ENCODE measurements around the gene EMC8.

Gene EMC8

GRCh38 chr16:85788819-85789218, 10.5 kb downstream of the EMC8 start:
- no peak for DNase-seq (ENCODE audit: low read depth in 1 of 2, low spot score in 1 of 2)

GRCh38 chr16:85785927-85786326, 13.4 kb downstream of the EMC8 start:
- no peak for DNase-seq (ENCODE audit: low read depth in 1 of 2, low spot score in 1 of 2)

- no peak for DNase-seq (ENCODE audit: low read depth in 1 of 2, low spot score in 1 of 2)
Measured at GRCh38 chr16:85784813-85785212, 14.5 kb downstream of the EMC8 start.

DNA sequence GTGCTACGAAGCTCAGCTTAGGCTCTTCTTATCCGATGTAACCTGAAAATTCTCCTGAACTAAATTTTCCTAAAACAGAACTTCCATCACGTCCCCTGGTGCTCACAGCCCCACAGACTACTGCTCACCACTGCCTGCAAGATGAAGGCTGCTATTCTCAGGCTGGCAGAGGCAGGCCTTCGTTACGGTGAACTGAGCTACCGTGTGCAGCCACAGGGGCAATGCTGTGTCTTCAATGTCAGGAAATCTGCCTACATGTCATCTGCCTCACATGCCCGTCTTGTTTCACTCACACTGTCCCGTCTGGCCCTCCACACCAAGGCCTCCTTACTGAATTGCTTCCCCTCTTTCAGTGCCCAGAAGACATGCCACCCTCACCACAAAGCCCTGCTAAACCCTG, 15.9 kb downstream of the EMC8 start:
- no peak for DNase-seq (ENCODE audit: low read depth in 1 of 2, low spot score in 1 of 2)

- DNase-seq (ENCODE audit: low read depth in 1 of 2, low spot score in 1 of 2): no peak
Measured at GRCh38 chr16:85782451-85782850, 16.9 kb downstream of the EMC8 start.

DNA sequence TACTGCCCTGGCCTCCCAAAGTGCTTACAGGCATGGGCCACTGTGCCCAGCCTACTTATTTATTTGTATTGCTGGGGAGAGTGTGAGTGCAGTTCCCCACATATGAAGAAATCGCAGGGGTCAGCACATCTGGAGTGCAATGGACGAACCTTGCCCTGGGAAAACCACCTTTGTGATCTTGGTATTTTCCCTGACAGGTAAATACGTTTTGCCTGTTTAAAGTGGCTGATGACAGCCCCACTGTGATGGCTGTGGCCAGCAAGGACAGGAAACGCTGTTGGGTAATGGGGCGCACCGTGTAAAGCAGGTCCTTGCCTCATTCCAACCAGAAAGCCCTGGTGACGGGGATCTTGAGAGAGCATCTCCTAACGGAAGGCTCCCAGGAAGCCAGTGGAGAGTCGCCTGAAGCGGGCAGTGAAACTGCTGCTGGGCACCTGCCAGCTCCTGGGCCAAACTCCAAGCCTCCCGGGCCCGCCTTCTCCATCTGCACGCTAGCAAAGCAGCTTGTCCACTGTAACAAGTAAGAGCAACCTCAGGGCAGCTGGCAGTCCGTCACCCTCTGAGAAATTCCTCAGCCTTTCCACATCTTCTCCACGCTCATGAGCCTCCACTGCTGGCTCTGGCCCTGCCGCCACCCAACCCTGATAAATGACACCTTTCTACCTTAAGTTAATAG, 17.5 kb downstream of the EMC8 start:
- DNase-seq (ENCODE audit: low read depth in 1 of 2, low spot score in 1 of 2): no peak

DNA sequence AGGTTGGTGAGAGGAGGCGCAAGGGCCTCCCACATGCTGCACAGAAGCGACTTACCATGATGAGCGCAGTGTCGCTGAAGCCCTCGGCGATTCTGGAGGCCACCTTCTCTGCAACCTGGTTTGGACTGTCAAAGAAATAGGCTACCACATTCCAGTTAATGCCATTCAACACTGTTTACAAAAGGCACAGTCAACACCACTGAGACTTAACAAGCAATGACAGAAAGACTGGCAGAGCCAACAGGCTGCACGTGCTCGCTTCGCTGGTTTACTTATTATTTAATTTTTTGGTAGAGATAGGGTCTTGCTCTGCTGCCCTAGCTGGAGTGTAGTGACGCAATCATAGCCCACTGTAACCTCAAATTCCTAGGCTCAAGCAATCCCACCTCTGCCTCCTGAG, 18.2 kb downstream of the EMC8 start:
- DNase-seq (ENCODE audit: low read depth in 1 of 2, low spot score in 1 of 2): no peak

- no peak for DNase-seq (ENCODE audit: low read depth in 1 of 2, low spot score in 1 of 2)
Measured at GRCh38 chr16:85780281-85780680, 19.1 kb downstream of the EMC8 start.

DNA sequence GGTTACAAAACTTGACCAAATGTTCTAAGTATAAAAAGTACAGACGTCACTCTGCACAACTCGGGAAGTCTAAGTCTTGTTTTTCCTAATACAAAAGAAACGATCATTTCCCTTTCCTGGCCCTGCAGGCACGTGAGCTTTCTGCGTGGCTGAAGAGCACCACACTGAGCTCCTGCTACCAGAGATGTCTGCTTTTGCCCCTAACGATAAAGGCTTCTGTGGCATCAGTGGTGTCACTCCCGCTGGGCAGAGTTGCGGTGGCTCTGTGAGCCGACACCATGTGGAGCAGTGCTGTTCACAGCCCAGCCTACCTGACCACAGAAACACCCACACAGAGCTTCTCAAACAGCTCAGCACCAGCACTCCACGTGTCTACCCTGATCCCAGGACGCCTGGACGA, 20.5 kb downstream of the EMC8 start:
- DNase-seq (ENCODE audit: low read depth in 1 of 2, low spot score in 1 of 2): no peak

GRCh38 chr16:85777583-85778310, 21.6 kb downstream of the EMC8 start:
- DNase-seq (ENCODE audit: low read depth in 1 of 2, low spot score in 1 of 2): no peak

- DNase-seq (ENCODE audit: low read depth in 1 of 2, low spot score in 1 of 2): no peak
Measured at GRCh38 chr16:85774811-85775210, 24.5 kb downstream of the EMC8 start.

- no peak for DNase-seq (ENCODE audit: low read depth in 1 of 2, low spot score in 1 of 2)
Measured at GRCh38 chr16:85774136-85774535, 25.2 kb downstream of the EMC8 start.

GRCh38 chr16:85773044-85773443, 26.3 kb downstream of the EMC8 start:
- no peak for DNase-seq (ENCODE audit: low read depth in 1 of 2, low spot score in 1 of 2)

DNA sequence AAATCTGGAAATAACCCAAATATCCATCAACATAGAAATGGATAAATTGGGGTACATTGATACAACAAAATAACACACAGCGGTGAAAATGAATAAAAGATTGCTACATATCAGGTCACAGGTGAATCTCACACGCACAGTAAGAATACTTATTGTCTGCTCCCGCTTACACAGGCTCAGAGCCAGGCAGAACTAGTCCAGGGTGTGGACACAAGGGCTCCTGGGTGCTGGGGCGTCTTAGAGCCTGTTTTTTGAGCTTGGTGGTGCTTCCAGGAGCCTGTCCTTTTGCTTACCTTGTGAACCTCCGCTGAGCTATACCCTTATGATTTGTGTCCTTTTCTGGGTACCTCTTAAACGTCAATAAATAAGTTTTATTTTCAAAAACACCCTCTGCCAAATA, 28.6 kb downstream of the EMC8 start:
- no peak for DNase-seq (ENCODE audit: low read depth in 1 of 2, low spot score in 1 of 2)

DNA sequence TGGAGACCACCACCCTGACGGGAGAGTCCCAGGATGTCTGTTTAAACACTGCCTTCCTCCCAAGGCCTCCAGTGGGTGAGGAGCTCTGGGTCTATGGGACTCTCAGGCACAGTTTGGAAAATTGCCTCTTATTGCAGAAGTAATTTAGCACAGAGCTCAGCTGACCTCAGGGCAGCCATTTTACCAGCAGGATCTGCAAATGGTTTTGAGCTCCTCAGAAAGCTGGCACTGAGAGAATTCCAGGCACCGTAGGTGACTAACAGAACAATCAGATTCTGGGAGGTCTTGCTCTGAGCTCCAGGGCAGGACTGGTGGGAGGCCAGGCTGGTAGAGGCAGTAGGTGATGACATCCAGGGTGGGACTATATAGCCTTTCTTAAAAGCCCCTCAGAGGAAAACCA, 31.1 kb downstream of the EMC8 start:
- no peak for DNase-seq (ENCODE audit: low read depth in 1 of 2, low spot score in 1 of 2)

DNA sequence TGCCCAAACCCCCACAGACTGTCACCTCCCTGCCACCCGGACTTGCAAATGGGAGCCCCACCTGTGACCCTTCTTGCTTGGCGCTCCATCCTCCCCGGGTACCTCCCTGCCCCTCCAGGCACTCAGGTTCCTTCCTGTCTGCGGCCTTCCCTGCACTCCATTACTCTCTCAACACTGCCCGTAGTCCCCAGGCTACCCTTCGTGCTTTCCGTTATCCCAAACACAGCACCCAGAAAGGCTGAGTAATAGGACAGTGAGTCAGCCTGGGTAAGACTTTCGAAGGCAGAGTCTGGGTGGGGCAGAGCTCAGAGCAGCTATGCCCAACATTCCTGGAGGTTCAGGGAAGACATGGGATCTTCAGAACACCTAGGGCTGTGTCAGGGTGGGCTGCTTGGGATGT, 31.8 kb downstream of the EMC8 start:
- DNase-seq (ENCODE audit: low read depth in 1 of 2, low spot score in 1 of 2): no peak

DNA sequence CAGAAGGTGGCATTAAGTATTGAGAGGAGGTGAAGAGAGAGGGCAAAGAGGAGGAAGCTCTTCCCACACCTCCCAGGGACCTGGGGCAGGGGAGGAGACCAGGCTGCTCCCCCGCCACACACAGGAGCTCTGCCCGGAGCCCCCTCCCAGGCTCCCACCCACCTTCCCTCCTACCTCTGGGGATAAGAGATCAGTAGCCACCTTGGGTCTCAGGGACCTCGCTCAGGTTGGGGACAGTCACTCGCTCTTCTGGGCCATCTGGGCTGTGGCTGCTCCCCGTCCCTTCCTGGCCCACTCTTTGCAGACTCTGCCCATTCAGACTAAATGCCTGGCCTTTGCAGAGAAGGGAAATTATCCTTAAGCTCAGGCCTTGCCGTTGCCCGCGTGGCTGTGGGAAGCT, 33.6 kb downstream of the EMC8 start:
- DNase-seq (ENCODE audit: low read depth in 1 of 2, low spot score in 1 of 2): no peak

- DNase-seq (ENCODE audit: low read depth in 1 of 2, low spot score in 1 of 2): no peak
Measured at GRCh38 chr16:85765211-85765610, 34.1 kb downstream of the EMC8 start.

DNA sequence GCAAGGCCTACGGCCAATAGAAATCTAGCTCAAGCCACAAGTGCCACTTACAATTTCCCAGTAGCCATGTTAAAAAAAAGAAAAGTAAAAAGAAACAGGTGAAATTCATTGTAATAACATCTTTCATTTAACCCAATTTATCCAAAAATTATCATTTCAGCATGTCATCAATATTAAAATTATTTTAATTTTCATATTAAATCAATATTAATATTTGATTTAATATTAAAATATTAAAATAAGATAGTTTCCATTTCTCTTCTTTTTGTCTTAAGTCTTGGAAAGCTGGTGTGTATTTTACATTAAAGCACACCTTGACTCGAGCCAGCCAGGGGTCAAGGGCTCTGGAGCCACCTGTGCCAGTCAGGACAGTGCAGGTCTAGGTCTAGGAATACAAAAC, 35.7 kb downstream of the EMC8 start:
- no peak for DNase-seq (ENCODE audit: low read depth in 1 of 2, low spot score in 1 of 2)

- DNase-seq (ENCODE audit: low read depth in 1 of 2, low spot score in 1 of 2): no peak
Measured at GRCh38 chr16:85762970-85763369, 36.4 kb downstream of the EMC8 start.

DNA sequence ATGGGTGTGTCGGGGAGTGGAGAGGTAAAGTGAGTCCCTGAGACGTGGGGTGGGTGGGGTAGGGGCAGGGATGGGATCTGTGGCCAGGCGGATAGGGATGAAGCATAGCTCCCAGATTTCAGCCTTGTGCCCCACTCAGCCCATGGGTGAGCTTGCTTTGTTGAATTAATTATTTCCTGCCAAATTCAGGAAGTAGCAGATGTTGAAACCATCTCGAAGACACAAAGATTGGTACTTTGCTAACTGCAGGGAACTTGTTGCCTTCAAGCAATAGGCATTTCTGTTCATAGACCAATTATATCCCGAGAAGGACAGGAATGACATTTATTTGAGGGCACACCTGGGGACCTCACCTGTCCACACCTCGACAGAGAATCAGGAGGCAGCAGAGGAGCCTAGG, 37.5 kb downstream of the EMC8 start:
- DNase-seq (ENCODE audit: low read depth in 1 of 2, low spot score in 1 of 2): no peak

DNA sequence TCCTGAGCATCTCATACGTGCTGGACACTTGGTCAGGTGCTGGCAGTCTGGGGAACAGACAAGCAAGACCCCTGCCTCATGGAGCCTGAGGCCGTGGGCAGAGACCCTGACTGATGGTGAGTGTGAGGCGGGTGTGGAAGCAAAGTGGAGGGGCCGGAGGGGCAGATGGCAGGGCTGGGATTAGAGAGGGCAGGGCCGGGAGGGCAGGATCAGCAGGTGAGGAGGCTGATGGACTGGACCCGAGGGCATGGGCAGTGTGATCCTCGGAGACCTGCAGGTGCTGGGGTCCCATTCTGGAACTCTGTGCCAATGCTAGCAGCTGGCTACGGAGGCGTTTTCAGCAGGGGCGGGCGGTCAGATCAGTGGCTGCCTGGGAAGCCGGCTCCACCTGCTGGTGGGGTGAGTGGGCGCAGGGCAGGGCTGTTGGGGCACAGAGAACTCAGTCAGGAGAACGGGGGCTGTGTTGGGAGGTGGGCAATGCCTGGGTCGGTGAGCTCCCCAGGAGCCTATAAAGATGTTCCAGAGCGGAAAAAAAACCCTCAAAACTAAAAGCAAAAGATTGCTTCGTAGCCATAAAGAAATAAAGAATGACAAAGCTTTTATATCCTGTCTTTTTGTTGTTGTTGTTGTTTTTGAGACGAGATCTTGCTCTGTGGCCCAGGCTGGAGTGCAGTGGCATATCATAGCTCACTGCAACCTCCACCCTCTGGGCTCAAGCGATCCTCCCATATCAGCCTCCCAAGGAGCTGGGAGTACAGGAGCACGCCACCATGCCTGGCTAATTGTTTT, 39.5 kb downstream of the EMC8 start:
- no peak for DNase-seq (ENCODE audit: low read depth in 1 of 2, low spot score in 1 of 2)
